HL-60 (cell line): Measurements from ENCODE around the gene AGPAT3.

Experiments used
- GABPA ChIP-seq: IDR thresholded peaks from 2 replicates; pipeline ENCODE4 v1.6.1; 2012; ENCODE audit warnings: low read depth
- POLR2AphosphoS5 ChIP-seq: IDR thresholded peaks from 2 replicates; pipeline ENCODE4 v1.6.1; 2012; ENCODE audit warnings: low read depth
- TF ChIP-seq, protein P1 (sequence below): IDR thresholded peaks from one replicate; pipeline ENCODE4 v1.5.1; 2011; ENCODE audit warnings: low read length, control low read depth, inconsistent platforms; ENCODE audit not compliant: insufficient read depth
- TF ChIP-seq, protein P2 (sequence below): IDR thresholded peaks from 2 replicates; pipeline ENCODE4 v1.6.1; 2012; ENCODE audit warnings: low read depth; ENCODE audit not compliant: insufficient replicate concordance

- TF ChIP-seq POLR2AphosphoS5 (no peak), GABPA (no peak)
- TF ChIP-seq, protein P1, sequence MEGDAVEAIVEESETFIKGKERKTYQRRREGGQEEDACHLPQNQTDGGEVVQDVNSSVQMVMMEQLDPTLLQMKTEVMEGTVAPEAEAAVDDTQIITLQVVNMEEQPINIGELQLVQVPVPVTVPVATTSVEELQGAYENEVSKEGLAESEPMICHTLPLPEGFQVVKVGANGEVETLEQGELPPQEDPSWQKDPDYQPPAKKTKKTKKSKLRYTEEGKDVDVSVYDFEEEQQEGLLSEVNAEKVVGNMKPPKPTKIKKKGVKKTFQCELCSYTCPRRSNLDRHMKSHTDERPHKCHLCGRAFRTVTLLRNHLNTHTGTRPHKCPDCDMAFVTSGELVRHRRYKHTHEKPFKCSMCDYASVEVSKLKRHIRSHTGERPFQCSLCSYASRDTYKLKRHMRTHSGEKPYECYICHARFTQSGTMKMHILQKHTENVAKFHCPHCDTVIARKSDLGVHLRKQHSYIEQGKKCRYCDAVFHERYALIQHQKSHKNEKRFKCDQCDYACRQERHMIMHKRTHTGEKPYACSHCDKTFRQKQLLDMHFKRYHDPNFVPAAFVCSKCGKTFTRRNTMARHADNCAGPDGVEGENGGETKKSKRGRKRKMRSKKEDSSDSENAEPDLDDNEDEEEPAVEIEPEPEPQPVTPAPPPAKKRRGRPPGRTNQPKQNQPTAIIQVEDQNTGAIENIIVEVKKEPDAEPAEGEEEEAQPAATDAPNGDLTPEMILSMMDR, result no peak
- TF ChIP-seq, protein P2, sequence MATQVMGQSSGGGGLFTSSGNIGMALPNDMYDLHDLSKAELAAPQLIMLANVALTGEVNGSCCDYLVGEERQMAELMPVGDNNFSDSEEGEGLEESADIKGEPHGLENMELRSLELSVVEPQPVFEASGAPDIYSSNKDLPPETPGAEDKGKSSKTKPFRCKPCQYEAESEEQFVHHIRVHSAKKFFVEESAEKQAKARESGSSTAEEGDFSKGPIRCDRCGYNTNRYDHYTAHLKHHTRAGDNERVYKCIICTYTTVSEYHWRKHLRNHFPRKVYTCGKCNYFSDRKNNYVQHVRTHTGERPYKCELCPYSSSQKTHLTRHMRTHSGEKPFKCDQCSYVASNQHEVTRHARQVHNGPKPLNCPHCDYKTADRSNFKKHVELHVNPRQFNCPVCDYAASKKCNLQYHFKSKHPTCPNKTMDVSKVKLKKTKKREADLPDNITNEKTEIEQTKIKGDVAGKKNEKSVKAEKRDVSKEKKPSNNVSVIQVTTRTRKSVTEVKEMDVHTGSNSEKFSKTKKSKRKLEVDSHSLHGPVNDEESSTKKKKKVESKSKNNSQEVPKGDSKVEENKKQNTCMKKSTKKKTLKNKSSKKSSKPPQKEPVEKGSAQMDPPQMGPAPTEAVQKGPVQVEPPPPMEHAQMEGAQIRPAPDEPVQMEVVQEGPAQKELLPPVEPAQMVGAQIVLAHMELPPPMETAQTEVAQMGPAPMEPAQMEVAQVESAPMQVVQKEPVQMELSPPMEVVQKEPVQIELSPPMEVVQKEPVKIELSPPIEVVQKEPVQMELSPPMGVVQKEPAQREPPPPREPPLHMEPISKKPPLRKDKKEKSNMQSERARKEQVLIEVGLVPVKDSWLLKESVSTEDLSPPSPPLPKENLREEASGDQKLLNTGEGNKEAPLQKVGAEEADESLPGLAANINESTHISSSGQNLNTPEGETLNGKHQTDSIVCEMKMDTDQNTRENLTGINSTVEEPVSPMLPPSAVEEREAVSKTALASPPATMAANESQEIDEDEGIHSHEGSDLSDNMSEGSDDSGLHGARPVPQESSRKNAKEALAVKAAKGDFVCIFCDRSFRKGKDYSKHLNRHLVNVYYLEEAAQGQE, result no peak
Observed at GRCh38 chr21:43924421-43925095, 59.5 kb downstream of the AGPAT3 start.
